Thyroid gland (tissue), 4 donors: ENCODE results near the gene COX6A1.

ENCODE experiments used
- CTCF ChIP-seq, 6 experiments: fragments of 200-600 bp in 3 of 6; fragments of 450-650 bp in 3 of 6; sonication (generic) in 3 of 6; IDR thresholded peaks; one replicate each; pipeline ENCODE4 v1.5.1; 2016 to 2019; ENCODE audit warnings: antibody characterized with exemption in 6 of 6, mild to moderate bottlenecking in 2 of 6, inconsistent platforms in 1 of 6, moderate library complexity in 1 of 6
- POLR2A ChIP-seq, 2 donors: fragments of 450-650 bp; IDR thresholded peaks; one replicate each; pipeline ENCODE4 v1.6.1; 2017; ENCODE audit warnings: antibody characterized with exemption in 2 of 2, mild to moderate bottlenecking in 2 of 2, moderate library complexity in 1 of 2

GRCh38 chr12:120467439-120467838, 29.5 kb downstream of the COX6A1 start:
- TF ChIP-seq POLR2A (IDR thresholded peaks at IDR 0.05) (no peak), CTCF (IDR thresholded peaks at IDR 0.05) (no peak)
